HG02870 (cell line): ENCODE results near the gene MFGE8.
A peak's percentile ranks its signal among the peaks of the same experiment; 100 is the strongest.

ENCODE experiments used
- ATAC-seq: cut with Tn5 transposase; IDR thresholded peaks from one replicate; pipeline ENCODE4 v1.9.1; 2021; ENCODE audit warnings: mild to moderate bottlenecking, moderate library complexity; ENCODE audit not compliant: unreplicated experiment

MFGE8 gene

DNA sequence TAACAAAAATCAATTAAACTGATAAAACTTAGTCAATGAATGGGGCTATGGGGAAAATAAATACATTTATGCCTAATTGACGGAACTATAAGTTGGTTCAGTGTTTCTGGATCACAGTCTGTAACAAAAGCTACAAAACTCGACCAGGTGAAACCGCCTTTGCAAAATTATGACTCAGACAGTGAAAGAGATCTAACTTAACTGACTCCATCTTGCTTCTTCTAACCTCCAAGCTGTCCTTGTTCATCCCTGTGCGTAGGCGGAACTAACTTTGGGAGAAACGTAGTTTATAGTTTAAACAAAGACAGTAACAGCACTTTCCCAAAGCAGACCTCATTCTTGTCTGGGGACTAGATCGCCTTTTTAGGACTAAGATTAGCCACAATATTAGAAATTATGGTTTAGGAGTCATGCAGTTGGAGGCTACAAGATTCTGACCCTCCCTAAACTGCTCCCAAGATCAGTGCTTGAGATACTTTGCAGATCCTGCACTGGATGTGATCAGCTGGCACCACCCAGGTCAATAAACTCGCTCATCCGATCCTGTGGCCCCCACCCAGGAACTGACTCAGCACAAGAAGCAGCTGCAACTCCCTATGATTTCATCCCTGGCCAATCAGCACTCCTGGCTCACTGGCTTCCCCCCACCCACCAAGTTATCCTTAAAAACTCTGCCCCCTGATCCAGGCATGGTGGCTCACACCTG lies 7.2 kb upstream of the MFGE8 start:
- ATAC-seq, result no peak

DNA sequence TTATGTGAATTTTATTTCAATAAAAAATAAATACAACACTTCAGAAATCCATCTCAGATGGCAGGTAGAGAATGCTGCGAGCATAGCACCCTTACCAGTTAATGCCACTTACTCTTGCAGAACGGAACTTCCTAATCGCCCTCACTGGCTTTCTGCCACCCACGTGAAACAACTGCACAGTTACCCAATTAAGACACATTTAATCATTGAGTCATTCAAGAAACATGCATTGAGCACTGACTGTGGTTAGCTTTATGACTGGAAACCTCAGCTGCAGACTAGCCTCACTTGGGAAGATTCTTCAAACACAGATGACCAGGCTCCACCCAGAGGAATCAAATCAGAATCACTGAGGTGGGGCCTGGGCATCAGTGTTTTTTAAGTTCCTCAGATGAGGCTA lies 5.6 kb upstream of the MFGE8 start:
- ATAC-seq, result peak; percentile 51

DNA sequence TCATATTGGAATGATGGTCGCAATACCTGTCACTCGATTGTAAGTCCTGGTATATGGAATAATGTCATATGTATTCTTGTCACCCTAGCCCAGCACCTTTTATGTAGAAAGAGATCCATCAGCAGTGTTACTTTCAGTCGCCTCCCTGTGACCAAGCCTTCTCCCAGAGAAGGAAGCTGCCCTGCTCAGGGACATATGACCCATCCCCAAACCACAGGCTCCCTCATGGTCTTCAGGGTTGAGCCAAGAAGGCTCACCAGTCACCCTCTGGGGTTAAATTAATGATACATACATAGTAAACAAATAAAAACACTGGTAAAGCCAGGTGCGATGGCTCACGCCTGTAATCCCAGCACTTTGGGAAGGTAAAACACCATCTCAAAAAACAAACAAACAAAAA lies 4.6 kb upstream of the MFGE8 start:
- no peak for ATAC-seq

DNA sequence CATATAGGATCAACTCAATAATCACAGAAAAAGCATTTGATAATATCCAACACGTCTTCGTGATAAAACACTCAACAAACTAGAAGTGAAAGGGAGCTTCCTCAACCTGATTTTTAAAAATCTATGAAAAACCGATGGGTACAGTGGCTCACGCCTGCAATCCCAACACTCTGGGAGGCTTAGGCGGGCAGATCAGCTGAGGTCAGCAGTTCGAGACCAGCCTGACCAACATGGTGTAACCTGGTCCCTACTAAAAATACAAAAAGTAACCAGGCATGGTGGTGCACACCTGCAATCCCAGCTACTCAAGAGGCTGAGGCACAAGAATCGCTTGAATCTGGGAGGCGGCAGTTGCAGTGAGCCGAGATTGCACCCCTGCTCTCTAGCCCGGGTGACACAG lies 2.2 kb upstream of the MFGE8 start:
- ATAC-seq, result no peak

DNA sequence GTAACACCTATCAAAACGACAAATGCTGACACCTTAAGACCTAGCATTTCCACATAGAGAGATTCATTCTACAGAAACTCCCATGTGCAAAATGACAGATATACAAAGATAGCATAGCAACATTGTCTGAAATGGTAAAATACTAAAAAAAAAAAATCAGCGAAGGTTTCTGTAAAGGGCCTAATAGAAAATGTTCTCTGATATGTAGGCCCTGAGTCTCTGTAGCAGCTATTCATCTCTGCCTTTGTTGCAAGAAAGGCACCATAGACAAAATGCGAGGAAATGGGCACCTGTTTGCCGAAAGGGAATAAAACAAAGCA lies 631 bp upstream of the MFGE8 start:
- no peak for ATAC-seq

DNA sequence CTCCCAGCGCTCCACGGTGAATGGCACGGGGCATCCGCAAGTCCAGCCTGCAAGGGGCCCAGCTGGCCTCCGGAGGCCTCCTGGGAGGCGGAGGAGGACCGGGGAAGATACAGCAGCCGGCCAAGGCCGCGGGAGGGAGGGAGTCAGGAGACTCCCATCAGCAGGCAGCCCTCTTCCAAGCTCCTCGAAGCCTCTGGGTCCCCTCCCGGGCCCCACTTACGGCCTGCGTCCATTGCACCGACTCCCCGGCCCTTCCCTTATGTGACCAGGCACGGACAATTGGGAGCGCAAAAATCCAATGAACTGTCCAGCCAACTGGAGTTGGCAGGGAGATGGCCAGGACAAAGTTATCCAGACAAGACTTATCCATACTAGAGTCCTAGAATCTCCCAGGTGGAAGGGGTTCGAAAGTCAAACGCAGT lies 668 bp downstream of the MFGE8 start:
- ATAC-seq, result no peak

DNA sequence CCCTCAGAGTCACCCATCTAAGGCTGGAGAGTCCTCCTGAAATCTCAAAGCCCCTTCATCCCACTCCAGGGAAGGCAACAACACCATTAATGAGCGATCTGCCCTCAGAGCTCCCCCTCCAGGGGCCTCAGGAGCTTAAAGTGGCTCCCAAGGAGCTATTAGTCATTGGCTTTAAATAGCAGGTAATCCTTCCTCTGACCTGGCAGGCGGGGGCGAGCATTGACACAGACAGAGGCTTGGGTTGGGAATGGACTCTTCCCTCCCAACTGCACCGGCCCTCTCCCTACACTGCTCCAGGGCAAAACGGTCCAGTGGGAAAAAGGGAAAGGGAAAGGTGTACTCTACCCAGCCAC lies 1.4 kb downstream of the MFGE8 start:
- no peak for ATAC-seq

DNA sequence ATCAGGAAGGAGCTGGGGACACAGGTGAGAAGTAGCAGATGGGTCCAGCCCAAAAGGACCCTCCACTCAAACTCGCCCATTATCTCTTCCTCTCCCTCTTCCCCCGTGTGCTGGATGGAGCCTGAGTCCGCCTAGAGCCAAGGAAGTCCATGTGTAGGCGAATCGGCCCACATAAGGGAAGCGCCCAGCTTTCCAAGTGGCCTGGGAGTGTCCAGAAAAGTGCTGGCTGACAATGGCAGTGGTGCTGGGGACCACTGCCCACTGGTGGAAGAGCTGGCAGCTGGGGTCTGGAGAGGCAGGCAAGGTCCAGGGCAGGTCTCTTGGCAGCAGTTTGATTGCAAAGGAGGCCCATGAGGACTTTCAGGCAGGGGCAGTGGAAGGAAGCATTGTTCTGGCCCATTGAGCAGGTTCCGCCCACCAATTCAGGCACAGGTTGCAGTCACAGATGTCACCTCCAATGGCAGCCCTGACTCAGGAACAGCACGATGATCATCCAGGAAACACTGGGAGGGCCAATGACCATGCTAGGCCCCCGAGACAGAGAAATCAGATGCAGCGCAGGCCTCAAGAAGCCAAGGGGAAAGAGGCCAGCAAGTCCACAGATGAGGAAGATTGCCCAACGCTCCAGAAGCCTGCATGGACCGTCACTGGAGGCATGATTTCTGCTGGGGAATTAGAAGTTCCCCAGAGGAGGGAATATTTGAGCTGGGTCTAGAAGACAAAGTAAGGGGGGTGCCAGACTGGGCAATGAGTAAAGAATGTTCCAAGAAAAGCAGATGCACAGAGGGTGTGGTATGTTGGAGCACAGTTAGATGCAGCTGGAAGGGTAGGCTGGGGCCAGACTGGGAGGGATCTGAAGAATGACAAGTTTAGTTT lies 3.0 kb downstream of the MFGE8 start:
- ATAC-seq, result no peak

DNA sequence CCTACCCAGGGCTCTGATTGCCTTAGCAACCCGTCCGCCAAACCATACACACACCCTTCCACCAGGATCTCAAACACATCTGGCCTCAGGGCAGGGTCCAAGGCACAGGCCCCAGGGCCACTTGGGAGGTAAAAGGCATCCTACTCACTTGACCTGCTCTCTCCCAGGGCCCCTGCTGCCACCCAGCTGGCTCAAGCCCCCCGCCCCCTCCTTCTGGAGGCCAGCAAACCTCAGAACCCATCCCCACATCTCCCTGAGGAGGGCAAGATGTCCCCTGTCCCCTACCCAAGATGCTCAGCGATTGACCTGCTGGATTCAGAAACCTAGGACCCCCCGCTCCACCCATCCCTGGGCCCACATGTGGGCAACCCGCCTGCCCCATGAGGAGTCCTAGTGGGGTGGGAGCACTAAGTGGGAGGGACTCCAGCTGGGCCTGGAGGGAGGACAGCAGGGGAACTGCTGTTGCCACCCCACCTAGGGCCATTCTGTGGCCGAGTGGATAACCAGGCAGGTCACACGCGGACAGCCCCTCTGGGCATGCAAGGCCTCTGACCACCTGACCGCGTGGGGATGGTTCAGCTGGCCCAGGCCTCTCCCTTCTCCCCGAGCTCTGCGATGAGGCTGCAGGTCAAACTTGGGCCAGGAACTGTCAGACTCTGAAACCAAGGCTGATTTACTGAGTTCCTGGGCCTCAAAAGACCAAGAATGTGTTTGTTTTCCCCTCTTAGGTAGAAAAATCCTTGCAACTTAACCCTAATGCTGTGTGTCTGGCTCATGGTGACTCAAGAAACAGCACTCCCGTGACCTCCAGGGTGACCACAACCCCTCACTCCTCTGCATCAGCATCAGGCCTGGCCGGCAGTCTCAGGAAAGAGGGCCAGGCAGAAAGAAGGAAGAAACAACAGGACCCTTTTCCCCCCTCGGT lies 4.2 kb downstream of the MFGE8 start:
- ATAC-seq, result no peak

DNA sequence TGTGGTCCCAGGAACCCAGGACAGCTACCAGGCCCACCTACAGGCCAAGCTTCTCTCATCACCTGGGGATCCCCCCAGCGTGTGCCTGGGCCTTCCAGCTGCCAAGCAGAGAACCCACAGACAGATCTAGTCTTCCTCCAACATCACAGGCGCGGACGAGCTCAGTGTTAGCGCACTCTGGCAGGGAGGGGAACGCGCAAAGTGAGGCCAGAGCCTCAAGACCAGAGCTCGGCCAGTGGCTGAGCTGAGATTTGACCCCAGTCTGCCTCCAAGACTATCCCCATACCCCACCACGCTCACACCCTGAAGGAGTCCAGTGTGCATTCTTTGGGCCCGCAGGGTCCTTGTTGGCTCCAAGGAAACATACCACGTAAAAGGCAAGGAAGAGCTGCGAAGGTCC lies 5.1 kb downstream of the MFGE8 start:
- ATAC-seq, result no peak

DNA sequence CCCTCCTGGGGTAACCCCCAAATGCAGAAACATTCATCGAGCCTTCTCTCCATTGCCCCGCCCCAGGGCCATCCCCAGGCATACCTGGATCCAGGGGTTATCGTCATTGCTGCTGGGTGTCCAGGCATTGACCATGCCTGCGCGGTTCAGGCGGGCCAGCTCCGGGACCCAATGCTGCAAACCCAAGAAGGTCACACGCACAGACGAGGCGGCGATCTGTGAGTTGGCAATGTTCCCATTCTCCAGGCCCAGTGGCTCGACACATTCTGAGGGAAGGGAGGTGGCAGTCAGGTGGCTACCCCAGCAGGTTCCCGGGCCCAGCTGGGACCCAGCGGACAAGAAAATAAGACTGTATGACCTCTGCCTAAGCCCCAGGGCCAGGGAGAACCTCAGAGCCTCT lies 6.1 kb downstream of the MFGE8 start:
- no peak for ATAC-seq

DNA sequence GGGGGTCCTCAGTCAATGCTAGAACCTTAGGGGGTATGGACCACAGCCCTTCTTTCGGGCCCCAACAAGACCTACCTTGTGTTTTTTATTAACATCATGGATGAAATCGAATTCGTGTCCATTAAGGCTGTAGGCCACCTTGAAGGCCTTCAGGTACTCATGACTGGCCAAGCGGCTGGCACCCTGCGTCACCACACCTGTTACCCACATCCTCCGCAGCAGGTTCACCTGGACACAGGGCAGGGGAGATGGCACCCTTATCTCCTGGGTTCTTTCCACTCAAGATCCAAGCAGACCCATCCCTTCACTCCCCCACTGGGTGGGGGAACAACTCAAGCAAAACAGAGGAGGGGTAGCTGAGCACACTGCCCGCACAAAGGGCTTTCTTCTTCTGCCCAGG lies 6.6 kb downstream of the MFGE8 start:
- no peak for ATAC-seq

DNA sequence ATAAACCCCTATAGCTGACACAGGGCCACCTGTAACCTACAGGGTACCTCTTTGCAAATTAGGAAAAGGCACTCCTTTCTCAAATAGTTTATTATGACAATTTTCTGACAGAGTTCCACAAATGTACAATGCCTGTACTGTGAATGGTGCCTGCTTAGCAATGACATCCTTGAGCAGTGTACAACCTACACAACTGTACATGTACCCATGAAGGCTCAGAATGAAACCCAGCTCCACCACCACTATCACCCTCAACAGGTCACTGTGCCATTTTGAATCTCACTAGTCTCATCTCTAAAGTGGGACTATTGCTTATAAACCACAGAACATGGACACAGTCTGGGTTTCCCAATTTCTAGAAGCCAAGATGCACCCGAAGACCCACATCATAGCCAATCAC lies 7.0 kb downstream of the MFGE8 start:
- no peak for ATAC-seq

DNA sequence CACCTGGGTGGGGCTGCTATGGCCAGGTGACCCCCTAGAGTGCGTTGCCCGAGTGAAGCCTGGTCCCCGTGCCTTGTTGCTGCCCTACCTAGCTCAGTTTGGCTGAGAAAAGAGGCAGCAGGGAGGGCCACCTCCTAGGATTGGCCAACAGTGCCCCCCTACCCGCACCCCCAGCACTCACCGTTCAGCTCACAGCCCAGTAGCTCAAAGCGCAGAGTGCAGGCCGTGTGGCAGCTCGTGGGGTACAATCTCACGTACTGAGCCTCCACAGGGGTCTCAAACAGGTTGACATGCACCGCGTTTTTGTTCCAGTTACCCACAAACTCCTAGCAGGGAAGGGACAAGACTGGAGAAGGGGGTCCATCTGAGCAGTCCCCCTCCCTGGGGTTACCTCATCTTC lies 7.6 kb downstream of the MFGE8 start:
- ATAC-seq, result no peak

DNA sequence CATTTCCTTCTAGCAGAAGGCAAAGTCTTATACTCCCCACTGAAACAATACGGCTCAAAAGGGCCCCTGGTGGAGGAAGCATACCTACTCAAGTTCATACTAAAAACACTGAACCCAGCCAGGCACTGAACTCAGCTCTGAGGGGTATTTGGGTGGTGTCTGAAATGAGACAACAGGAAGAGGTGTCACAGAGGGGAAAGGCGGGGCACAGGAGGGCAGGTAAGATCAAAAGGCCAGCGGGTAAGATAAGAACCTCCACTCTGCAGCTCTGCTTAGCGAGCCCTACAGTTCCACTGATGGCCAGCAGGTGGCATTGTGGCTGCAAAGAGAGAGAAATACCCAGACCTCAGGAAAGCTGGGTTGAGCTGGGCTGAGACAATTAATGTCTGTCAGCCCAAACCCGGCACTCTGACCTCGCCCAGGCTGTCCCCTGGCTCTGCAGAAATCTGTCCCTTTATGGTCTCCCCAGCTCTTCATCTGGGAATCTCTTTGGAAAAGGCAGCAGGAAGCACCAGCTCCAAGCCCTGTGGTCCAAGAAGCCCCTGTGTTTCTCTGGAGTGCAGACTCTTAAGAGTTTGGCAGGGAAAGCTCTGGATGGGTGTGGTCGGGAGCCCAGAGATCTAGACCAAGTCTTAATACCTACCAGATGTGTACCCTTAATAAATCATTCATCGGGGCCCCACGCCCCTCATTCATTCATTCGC lies 8.4 kb downstream of the MFGE8 start:
- ATAC-seq, result peak; percentile 71

DNA sequence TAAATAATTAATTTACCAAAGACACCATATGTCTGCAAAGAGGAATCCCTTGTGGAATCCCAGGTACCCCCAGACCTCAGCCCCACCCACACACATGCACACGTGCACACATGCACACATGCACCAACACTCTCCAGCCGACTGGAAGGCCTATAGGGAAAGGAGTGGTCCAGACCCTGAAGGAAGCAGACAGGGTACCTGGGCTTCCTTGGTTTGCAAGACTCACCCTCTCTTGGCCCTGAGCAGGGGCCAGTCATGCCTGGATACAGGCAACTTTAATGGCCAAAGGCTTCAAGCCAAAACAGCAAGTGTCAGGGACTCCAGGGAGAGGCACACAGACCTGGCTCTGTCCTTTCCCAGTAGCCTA lies 8.9 kb downstream of the MFGE8 start:
- no peak for ATAC-seq

DNA sequence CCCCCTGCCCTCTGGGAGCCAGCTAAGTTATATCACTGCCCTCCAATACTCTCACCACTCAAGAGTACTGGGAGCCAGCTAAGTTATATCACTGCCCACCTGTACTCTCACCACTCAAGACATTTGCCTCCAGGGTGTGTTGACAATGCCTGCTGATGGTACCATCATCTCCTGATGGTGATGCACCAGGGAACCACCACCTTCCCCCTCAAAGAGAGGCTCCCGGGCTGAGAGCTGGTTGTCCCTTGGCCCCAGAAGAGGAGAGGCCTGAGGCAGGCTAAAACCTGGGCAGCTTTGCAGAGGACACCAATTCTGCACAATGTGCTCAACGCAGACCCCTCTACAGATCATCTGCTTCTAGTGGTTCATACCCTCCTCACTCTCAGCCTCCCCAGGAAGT lies 10.3 kb downstream of the MFGE8 start:
- no peak for ATAC-seq

DNA sequence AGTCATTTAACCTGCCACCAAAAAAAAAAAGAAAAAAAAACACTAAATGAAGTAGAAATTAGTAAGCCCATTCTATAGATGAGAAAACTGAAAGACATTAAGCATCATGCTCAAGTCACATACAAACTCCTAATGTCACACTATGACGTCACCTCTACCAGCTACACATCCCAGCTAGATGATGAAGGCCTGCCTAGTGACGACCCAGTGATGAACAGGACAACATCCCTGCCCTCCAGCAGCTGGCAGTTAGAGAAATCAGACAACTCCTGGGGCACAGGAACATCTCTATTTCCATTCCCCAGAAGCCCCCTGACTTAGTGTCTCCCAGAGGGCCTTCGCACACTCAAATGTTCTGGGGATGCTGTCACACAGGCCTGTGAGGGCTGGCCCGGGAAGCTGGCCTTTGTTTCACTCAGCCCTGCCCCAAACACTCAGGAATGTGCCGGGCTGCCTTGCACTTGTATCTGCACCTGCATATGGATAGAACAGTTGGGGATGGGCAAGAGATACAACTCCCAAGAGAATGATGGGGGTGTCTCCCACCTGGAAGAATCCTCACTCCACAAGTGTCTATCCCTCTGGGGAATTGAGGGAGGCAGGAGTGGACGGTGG lies 10.9 kb downstream of the MFGE8 start:
- no peak for ATAC-seq

DNA sequence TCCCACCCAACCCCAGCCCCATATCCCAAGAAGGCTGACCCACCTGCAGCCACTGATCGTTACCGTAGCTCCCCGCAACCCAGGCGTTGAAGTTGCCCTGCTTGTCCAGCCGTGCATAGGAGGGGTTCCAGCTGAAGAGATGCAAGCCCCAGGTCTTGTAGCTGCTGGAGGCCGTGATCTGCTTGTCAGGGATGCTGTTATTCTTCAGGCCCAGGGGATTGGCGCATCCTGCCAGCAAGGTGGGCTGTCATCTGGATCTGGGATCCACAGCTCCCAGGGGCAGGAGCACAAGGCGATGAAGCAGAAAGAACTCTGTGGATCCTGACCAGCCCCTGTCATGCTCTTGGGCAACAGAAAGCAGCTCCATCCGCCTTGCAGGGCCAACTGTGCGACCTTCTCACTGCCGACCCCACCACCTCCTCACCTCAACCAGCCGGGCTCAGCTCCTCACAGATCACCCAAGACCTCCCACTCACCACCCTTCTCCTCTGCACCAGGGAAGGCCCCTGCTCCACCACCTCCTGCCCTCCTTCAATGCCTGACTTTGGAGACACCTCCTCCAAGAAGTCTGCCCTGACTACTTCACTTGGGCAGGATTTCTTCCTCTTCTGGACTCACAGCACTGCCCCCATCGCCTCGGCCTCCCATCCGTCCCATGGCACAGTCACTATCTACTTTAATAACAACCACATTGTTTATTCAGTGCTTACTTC lies 11.5 kb downstream of the MFGE8 start:
- ATAC-seq, result no peak

DNA sequence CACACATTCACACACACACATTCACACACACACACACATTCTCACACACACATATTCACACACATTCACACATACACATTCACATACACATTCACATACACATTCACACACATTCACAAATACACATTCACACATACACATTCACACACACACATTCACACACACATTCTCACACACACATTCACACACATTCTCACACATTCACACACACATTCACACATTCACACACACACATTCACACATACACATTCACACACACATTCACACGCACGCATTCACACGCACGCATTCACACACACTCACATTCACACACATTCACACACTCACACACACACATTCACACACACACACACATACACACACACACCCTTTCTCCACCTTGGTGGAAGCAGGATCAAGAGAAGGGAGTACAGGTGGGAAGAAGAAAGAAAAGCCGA lies 12.2 kb downstream of the MFGE8 start:
- no peak for ATAC-seq
